ENCODE measurements around the gene PTPRS. TPM values are rescaled to one million over a fixed set of nuclear protein-coding genes. Genes with fewer than 3 reads are reported as not detected.

Gene PTPRS
- total and polyA plus RNA-seq, 9 of the 15 experiments (the other 6 are each of a cell fraction or from before 2014, with no cell fraction given): 1.1 to 49.4 (median 14.1) TPM

DNA sequence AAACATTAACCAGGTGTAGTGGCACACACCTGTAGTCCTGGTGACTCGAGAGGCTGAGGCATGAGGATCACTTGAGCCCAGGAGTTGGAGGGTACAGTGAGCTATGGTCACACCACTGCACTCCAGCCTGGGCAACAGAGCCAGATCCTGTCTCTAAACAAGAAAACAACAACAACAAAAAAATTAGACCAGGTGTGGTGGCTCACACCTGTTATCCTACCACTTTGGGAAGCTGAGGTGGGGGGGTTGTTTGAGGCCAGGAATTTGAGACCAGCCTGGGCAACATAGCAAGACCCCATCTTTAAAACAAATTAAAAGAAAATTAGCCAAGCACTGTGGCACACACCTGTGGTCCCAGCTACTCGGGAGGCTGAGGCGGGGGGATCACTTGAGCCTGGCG, 20.8 kb upstream of the PTPRS start:
- DNase-seq (ENCODE audit: extremely low read depth in 1 of 4, low spot score in 3 of 4) (no peak), ATAC-seq (no peak), FAIRE-seq (no peak)
- Histone ChIP-seq H3K9me1 (ENCODE audit: control insufficient read depth, insufficient read depth, low read length) (no peaks in the 10 kb centered on the region), H3K27me3 (ENCODE audit: control insufficient read depth in 2 of 2, insufficient read depth in 2 of 2, low read length in 2 of 2) (peaks cover 0 to 26% of the 10 kb centered on the region in 2 experiments; a peak in 1 of 5 replicates), H3K9ac (ENCODE audit: insufficient read depth in 1 of 2, low read depth in 2 of 2, low read length in 2 of 2) (no peak overlapping the region), H3K9me3 (replicated peaks; ENCODE audit: control insufficient read depth, insufficient read depth, low read depth, low read length) (no peaks in the 10 kb centered on the region), H2AFZ (ENCODE audit: low read depth, low read length) (no peak overlapping the region), H3K36me3 (ENCODE audit: control insufficient read depth, insufficient read depth, low read length) (no peaks in the 10 kb centered on the region), H3K4me1 (replicated peaks in 1 of 2; ENCODE audit: control insufficient read depth in 2 of 2, insufficient read depth in 2 of 2, low read length in 2 of 2) (no peaks in the 10 kb centered on the region; a peak in 1 of 5 replicates), H3K4me3 (no peak overlapping the region), H3K79me2 (ENCODE audit: control insufficient read depth, insufficient read depth, low read length) (no peaks in the 10 kb centered on the region), H4K20me1 (replicated peaks; ENCODE audit: control insufficient read depth, insufficient read depth, low read length) (no peaks in the 10 kb centered on the region; the same call in 1 of the 2 replicates), H3K4me2 (ENCODE audit: insufficient read depth, low read length) (no peak overlapping the region), H3K27ac (ENCODE audit: extremely low read depth, low read depth, low read length) (no peak overlapping the region)
- TF ChIP-seq, protein P1, sequence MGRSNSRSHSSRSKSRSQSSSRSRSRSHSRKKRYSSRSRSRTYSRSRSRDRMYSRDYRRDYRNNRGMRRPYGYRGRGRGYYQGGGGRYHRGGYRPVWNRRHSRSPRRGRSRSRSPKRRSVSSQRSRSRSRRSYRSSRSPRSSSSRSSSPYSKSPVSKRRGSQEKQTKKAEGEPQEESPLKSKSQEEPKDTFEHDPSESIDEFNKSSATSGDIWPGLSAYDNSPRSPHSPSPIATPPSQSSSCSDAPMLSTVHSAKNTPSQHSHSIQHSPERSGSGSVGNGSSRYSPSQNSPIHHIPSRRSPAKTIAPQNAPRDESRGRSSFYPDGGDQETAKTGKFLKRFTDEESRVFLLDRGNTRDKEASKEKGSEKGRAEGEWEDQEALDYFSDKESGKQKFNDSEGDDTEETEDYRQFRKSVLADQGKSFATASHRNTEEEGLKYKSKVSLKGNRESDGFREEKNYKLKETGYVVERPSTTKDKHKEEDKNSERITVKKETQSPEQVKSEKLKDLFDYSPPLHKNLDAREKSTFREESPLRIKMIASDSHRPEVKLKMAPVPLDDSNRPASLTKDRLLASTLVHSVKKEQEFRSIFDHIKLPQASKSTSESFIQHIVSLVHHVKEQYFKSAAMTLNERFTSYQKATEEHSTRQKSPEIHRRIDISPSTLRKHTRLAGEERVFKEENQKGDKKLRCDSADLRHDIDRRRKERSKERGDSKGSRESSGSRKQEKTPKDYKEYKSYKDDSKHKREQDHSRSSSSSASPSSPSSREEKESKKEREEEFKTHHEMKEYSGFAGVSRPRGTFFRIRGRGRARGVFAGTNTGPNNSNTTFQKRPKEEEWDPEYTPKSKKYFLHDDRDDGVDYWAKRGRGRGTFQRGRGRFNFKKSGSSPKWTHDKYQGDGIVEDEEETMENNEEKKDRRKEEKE (IDR thresholded peaks at IDR 0.05; ENCODE audit: borderline replicate concordance in 1 of 2, control insufficient read depth in 1 of 2, low read depth in 2 of 2, low read length in 1 of 2): no peak
- peak; percentile 82; the same call in 1 of the 2 replicates for TF ChIP-seq ZNF121 (CRISPR knock-in tag; conservative IDR thresholded peaks at IDR 0.05)
- TF ChIP-seq SRSF7 (optimal IDR thresholded peaks at IDR 0.05; ENCODE audit: low read depth, low read length): no peak
- TF ChIP-seq ZKSCAN3 (CRISPR knock-in tag; IDR thresholded peaks at IDR 0.05): no peak
- intact Hi-C loops (cut with micrococcal nuclease) (no loop called here), in situ Hi-C loops (cut with MboI) (no loop called here)
- POLR2A ChIA-PET: no interaction called here
- no TSS peak for BruUV-seq (replicated peaks)
- CTCF ChIA-PET (ENCODE audit: low intra/inter-chr PET ratio): no interaction called here
- 4% methylated on average over 4 of the region's 4 CpGs for WGBS (ENCODE audit: insufficient coverage, low coverage, missing lambda C conversion rate)

Measured in K562 (cell line).